HG02840 (cell line): ENCODE data around the gene SNX11.

ENCODE experiments used
- ATAC-seq: cut with Tn5 transposase; IDR thresholded peaks from one replicate; pipeline ENCODE4 v1.9.1; 2021; ENCODE audit warnings: mild to moderate bottlenecking, moderate library complexity, moderate number of reproducible peaks; ENCODE audit not compliant: unreplicated experiment, low FRiP score

SNX11 gene

DNA sequence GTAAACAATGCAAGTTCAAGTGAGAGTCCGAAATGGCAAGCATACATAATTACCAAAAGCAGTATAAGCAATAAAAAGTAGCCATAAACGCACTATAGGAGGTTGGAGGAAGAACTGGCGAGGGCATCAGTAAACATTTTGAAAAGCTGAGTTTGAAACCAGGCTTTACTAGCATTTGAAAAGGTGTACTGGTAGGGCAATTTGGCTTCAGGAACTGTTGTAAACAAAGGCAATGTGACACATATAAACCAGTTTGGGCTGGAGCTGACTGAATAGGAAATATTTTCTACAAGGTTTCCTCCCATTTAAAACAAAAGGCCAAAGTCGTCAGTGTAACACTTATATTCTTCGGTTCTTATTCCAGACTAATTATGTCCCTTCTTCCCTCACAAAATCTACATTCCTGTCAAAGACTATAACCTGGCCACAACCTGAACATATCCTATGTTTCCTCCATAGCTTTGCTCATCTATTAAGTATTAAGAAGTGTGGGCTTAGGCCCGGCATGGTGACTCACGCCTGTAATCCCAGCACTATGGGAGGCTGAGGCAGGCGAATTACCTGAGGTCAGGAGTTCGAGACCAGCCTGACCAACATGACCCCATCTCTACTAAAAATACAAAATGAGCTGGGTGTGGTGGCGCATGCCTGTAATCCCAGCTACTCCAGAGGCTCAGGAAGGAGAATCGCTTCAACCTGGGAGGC is 14.1 kb upstream of the SNX11 start:
- no peak for ATAC-seq

DNA sequence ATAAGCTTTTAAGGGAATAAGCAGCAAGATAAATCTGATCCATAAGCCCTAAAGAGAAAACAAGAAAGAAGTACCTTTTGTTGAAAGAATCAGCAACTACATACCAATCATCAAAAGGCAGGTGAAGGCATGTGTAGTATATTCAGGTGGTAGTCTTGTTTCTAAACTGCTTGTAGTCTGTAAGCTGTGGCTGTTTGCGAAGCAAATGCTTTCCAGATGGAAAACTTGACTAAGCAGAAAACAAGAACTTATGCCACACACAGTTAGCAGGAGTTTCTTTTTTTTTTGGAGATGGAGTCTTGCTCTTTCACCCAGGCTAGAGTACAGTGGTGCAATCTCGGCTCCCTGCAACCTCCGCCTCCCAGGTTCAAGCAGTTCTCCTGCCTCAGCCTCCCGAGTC is 12.0 kb upstream of the SNX11 start:
- ATAC-seq: no peak

DNA sequence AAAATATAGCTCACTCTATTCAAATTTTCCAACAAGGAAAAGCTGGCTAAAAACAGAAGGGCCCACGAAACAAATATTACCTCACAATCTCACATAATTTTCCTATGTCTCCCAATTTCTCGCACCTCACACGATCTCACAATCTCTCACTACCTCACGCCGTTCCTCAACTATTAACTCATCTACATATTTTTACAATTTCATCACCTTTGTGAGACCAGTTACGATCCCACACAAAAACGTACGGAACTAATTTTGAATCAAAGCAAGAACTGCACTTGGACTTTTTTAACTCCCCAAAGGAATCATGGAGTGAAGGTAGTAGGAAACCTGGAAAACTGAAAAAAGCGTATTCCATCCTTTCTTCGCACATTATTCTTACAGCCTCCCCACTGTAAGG is 7.4 kb upstream of the SNX11 start:
- no peak for ATAC-seq

DNA sequence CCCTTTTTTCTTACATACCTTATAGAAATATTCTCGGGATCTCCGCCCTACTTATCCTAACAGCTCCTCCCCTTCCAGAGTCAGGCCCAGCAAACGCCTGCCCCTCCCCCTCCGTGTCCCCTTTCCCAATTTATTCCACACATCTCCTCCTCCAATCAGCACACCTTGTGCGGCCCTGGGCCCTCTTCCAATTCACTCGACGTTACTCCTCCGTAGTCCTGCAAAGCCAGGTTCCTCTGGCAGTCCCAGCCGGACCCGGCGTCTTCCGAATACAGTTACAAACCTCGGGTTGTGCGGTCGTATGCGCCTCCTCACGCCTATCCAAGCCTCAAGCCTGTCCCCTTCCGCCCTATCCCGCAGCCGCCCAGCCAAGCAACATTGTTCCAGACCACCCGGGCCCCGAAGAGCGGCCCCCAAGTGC is 7.0 kb upstream of the SNX11 start:
- no peak for ATAC-seq

DNA sequence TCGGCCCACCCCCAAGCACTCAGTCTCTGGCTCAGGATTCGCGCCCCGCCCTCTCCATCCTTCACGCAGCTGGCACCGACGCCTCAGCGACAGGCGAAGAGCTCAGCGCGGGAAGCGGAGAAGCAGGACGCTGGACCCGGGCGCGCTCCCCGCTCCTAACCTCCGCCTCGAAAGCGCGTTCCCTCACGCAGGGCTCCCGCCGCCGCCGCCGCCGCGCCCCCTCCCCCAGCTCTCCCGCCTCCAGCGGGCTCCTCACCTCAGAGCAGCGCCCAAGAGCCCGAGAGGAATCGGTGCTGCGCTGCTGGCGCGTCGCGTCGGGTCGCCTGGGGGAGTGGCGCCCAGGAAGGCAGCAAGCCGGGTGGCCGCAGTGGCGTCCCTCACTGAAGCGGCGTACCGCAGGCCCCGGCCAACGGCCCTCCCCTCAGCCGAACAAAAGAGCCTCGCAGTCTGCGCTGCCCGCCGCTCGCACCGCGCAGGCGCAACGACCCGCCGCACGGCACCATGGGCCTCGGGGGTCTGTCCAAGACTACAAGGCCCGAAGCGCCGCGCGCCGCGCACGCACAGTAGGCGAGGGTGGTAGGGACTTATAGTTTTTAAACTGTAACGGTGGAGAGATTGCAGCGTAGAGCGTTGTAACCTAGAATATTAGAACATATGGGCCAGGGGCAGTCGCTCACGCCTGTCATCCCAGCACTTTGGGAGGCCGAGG is 6.4 kb upstream of the SNX11 start, which contains the start of gene CBX1:
TSS of gene CBX1 (minus strand) at position 467 of the 709 bp plus-strand sequence. CDS start 24,474 bp downstream, outside the sequence.
- peak; percentile 84 for ATAC-seq

DNA sequence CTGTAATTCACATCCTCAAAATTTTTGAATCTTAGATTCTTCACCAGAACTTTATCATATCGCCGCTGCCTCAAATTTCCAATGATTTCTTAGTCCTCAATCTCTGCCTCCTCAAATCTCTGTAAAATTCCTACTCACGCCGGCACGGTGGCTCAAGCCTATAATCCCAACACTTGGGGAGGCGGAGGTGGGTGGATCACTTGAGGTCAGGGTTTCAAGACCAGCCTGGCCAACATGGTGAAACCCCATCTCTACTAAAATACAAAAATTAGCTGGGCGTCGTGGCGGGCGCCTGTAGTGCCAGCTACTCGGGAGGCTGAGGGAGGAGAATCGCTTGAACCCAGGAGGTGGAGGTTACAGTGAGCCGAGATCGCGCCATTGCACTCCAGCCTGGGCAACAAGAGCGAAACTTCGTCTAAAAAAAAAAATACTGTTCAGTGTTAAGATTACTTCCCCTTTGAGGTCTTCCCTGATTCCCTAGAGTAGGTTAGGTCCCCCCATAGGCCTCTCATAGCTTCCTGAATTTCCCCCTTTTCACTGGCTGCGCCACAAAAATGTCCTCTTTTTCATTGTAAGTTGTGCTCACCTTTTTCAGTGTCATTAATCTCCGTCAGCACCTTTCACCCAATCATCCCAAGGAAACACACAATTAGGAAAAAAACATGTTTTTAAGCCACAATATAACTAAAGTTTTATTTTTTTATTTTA is 5.4 kb upstream of the SNX11 start:
- ATAC-seq: no peak

DNA sequence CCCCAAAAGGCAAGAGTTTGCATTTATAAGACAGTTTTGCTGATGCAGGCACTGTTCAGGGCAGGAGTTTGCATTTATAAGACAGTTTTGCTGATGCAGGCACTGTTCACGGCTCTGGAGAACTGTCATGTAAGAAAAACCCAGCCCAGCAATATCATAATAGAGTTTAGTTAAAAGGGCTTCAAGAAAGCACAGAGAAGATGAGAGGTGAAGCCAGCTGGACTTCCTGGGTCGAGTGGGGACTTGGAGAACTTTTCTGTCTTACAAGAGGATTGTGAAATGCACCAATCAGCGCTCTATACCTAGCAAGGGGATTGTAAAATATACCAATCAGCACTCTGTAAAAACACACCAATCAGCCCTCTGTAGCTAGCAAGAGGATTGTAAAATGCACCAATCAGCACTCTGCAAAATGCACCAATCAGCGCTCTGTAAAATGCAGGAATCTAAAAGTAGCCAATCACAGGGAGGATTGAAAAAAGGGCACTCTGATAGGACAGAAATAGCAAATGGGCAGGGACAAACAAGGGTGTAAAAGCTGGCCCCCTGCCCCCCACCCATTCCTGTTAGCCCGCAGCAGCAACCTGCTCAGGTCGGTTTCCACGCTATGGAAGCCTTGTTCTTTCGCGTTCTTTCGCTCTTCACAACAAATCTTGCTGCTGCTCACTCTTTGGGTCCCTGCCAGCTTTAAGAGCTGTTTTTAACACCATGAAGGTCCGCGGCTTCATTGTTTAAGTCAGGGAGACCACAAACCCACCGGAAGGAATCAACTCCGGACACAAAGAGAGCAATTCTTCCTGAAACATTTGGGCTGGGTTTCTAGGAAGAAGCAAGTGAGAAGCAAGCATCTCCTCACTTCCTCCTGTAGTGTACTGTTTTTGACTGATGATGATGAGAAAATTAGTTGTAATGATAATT is 4.5 kb upstream of the SNX11 start:
- no peak for ATAC-seq

DNA sequence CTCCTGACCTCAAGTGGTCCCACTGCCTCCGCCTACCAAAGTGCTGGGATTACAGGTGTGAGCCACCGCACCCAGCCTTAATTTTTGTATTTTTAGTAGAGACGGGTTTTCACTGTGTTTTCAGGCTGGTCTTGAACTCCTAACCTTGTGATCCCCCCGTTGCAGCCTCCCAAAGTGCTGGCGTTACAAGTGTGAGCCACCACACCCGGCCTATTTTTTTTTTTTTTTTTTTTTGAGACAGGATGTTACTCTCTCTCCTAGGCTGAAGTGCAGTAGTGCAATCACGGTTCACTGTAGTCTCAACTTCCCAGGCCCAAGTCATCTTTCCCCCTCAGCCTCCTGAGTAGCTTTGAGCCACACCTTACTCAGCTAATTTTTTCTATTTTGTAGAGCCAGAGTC is 3.1 kb upstream of the SNX11 start:
- ATAC-seq: no peak

DNA sequence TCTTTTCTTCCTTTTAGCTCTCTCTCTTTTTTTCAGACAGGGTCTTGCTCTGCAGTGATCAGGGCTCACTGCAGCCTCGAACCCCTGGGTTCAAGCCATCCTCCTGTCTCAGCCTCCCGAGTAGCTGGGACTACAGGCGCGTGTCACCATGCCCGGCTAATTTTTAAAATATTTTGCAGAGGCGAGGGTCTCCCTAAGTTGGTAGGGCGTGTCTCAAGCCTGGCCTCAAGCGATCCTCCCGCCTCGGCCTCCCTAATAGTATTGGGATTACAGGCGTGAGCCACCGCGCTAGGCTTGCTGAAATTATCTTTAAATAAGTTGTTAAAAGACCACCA is 797 bp upstream of the SNX11 start:
- ATAC-seq: no peak

DNA sequence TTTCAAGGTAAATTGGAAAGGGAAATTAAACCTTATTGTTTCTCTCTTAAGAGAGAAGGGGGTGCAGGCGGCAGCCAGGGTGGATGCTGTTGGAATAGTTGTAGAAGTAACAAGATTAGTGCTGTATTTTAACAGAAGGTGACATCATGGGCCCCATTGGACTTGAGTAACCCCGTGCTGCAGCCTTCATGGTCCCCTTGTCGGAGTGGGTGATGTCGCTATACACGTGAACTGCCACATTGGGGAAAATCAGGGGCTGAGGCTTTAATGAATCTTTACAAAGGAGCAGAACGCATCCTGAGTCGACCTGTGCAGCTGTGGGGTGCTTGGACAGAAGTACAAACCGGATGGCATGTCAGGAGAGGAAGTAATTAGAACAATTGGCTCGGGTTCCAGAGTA is 3.2 kb downstream of the SNX11 start:
- ATAC-seq: no peak

DNA sequence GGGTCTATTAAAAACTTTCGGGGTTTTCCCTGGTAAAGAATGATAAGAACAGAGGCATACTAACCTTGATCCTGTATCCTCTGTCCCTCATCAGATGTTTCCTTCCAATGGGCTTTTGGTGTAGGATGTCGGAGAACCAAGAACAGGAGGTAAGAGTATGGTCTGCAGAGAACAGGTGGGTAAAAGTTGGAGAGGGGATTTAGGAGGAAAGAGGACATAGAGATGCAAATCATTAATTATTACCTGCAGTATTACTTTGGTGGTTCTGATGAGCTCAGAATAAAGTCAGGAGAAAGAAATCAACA is 4.3 kb downstream of the SNX11 start:
- no peak for ATAC-seq

DNA sequence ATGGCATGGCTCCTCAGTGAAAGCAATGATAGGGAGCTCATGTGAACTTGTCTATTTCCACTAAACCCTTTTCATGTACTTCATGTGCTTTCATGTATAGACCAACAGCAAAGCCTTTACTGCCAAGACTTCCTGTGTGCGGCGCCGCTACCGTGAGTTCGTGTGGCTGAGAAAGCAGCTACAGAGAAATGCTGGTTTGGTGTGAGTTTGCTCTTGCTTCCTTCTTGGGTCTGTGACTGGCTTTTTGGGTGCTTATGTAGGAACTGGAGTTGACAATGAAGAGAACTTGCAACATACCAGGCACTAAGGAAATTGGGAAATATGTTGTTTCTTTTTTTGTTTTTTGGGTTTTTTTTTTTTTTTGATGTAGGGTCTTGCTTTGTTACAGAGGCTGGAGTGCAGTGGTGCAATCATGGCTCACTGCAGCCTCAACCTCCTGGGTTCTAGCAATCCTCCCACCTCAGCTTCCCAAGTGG is 5.7 kb downstream of the SNX11 start:
- no peak for ATAC-seq

DNA sequence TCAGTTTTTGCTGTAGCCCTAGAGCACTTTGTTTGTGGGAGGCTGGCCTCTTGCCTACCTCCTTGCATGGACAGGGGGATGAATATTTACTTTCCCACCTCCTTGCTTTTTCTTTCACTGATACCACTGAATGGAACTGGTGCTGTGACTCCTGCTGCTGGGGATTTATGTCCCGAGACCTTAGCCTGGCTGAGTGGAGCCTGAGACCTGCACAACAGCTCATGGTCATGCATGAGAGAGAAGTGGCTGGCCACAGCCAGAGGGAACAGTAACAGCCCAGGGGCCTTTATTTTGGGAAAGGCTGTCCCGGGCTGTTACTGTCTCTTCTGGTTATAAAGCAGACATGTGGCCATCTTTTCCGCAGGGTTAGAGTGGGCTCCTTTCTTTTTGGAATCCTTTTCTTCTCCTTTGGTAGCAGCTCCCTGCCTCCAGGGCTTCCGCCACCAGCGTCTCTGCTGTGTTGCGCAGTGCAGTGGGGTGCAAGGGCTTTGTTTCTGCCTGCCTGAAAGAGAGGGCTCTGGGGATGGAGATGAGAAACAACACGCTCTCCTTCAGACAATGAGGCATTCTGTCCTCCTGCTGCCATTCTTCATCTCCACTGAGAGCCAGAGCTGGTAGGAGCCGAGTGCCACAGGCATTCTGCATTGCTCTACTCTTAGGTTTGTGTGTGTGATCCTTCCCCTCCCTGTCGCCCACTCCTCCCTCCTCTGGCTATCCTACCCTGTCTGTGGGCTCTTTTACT is 14.5 kb downstream of the SNX11 start:
- no peak for ATAC-seq

DNA sequence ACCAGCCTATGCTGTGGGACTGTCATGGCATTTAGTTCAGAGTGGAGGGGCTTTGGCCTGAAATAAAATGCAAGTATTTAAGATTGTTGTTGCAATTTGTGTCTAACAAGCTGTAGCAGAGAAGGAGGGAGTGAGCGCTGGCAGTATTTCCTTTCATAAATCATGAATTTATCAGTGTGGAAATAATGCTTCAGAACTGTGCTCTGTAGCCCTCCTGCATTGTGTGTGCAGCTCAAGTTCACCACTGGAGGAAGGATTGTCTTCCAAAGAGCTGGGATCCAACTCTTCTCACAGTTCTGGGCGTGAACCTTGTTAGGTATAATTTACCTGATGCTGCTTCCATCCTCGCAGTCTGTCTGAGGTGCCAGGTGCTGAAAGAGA is 15.1 kb downstream of the SNX11 start:
- no peak for ATAC-seq

DNA sequence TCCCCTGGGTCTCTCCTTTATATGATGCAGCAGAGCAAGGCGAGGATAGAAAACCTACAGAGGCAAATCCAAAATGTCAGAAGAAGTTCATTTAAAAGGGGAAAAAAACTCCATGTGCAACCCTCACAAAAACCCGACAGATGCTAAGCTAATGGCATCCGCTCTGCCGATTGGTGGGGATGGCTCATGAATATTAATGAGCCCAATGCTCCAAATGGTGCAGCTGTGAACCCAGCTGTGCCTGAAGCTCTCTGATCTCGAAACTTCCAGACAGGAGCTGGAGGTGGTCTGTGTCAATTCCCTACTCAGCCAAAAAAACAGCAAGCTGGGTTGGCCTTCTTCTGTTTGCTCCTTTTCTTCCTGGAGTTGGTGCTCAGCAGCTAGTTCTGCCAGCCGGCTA is 15.5 kb downstream of the SNX11 start:
- no peak for ATAC-seq

DNA sequence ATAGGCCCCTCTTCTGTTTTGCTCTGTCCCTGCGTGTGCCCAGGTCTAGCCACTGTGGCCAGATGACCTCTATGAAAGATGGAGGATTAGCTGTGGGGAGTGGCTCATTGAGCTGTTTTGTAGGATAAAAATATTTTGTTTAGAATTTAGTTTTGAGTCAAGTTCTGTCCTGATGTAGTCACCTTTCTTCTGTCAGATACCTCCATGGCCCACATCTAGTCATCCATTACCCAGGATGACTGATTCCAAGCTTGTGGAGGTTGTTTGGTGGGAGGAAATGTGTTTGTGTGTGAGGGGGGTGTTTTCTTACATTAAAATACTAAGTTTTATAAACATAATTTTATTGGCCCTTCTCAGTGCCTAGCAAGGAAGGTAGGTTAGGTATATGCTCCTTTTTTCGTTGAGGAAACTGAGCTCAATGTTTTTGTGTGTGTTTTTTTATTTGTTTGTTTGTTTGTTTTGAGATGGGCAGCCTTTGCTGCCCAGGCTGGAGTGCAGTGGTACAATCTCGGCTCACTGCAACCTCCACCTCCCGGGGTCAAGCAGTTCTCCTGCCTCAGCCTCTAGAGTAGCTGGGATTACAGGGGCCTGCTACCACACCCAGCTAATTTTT is 16.3 kb downstream of the SNX11 start:
- no peak for ATAC-seq

DNA sequence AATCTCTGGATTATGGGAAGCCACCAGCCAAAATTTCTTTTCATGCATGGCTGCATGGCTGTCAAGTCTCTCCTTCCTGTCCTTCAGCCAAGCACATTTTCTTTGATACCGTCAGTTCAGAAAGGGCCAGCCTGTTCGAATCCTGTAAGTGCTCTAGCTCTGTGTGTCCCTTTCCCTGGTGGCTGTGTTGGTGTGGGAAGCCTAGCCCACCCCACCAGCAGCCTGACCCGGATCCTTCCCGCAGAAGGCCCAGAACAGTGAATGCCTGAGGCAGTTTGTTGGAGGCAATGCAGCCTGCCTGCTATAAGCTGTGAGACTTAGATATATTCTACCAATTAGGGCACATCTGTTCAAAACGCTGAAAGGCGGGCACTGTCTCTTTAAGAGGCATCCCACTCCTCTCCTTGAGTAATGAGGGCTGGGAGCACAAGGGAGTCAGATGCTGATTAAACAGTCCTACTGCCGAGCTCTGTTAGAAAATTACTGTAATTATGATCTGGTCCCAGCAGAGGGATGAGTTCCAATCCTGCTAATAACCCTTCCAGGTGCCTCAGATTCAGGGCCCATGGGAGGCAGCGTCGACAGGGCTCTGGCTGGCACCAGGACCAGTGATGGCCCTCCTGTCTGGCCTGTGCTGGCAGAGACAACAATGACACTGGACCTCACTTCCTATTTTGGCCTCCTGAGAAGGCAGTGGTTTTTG is 18.4 kb downstream of the SNX11 start:
- no peak for ATAC-seq

DNA sequence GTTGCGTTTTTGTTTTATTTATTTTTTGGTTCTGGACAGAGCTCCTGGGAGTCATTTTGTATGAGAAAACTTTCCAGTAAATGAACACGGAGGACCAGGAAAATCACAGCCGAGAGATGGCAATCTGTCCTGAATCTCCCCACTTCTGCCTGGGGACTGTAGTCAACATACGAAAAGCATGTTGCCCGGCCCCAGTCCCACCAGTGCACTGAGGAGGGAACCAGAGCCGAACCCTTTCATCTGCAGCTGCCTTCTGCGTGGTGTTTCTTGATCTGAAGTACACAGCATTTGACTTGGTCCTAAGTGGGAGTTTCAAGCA is 18.9 kb downstream of the SNX11 start:
- ATAC-seq: no peak

DNA sequence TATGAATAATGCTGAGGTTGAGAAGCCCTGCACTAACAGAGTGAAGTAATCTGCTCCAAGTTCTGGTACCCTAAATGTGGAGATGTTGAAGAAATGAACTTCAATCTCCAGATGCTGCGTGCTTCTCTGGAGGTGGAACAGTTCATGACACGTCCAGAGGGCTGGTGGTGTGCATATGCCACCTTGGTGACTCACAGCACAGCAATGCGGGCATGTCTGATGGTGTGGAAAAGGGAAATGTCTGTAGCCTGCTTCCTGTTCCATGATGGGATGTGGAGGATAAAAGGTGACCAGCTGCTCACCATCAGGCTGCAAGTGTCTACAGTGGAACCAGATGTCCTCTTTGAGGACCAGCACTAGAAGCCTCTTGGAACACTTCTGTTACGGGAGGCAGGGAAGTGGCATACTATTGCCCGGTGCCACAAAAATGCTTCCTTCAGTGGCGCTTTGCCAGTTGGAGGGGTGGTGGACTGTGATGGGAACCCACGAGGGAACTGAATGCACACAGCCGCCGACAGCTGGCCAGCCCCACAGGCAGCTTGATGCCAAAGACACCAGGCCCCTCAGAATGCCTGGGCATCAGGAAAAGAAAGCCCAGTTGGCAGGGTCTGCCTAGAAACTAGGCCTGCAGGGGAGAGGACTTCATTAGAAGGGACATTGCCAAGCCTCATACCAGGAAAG is 19.9 kb downstream of the SNX11 start:
- no peak for ATAC-seq
